Fibroblast of mammary gland (primary cell): Measurements from ENCODE around the gene FTSJ3.

Experiments
- DNase-seq: peaks from one replicate; pipeline ENCODE4 v3.0.0-alpha.2; 2010; ENCODE audit warnings: low read depth
- H3K4me3 ChIP-seq: 2 replicates; pipeline ENCODE4 v1.5.1; 2011; ENCODE audit warnings: low read depth, mild to moderate bottlenecking, low read length, moderate library complexity; ENCODE audit not compliant: control insufficient read depth
- TF ChIP-seq, protein P1 (sequence below): conservative IDR thresholded peaks from 2 replicates; pipeline ENCODE4 v1.5.1; 2011; ENCODE audit warnings: low read depth, low read length, inconsistent platforms; ENCODE audit not compliant: control insufficient read depth, insufficient read depth

FTSJ3 gene

GRCh38 chr17:63845509-63845908 lies 18.0 kb upstream of the FTSJ3 start:
- no peak overlapping the region for H3K4me3 ChIP-seq
- TF ChIP-seq, protein P1, sequence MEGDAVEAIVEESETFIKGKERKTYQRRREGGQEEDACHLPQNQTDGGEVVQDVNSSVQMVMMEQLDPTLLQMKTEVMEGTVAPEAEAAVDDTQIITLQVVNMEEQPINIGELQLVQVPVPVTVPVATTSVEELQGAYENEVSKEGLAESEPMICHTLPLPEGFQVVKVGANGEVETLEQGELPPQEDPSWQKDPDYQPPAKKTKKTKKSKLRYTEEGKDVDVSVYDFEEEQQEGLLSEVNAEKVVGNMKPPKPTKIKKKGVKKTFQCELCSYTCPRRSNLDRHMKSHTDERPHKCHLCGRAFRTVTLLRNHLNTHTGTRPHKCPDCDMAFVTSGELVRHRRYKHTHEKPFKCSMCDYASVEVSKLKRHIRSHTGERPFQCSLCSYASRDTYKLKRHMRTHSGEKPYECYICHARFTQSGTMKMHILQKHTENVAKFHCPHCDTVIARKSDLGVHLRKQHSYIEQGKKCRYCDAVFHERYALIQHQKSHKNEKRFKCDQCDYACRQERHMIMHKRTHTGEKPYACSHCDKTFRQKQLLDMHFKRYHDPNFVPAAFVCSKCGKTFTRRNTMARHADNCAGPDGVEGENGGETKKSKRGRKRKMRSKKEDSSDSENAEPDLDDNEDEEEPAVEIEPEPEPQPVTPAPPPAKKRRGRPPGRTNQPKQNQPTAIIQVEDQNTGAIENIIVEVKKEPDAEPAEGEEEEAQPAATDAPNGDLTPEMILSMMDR, result no peak
- DNase-seq, result no peak

DNA sequence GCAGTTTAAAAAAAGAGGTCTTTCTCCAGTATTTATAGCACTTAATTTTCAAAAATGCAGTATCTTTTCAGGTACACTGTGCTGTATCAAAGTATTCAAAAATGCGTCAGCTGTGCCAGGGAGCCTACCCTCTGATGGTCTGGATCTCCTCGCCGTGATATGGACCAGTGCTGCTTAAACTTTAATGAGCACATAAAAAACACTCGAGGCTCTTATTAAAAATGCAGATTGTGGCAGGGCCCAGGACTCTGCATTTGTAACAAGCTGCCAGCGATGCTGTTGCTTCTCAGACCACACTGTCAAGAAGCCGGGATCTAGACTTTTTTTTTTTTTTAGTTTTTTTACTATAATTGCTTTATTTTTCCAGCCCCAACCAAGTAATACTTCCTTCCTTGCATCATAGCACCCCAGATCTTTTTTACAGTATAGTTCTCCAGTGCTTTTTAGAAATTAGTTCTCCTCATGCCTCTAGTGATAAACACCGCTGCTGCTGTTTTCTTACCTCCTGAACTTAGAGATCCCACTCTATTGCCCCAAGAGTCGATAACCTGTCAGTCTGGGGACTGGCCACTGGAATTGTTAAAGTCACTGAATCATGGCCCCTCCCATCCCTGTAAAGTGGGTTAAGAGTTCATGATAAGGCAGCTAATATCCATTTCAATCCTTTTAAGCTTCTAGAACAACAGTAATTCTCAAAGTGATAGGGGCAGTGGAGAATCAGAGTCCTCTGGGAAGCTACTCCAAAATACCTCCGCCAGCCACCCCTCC lies 16.6 kb upstream of the FTSJ3 start:
- no peak overlapping the region for H3K4me3 ChIP-seq
- TF ChIP-seq, protein P1, result no peak
- DNase-seq, result no peak

DNA sequence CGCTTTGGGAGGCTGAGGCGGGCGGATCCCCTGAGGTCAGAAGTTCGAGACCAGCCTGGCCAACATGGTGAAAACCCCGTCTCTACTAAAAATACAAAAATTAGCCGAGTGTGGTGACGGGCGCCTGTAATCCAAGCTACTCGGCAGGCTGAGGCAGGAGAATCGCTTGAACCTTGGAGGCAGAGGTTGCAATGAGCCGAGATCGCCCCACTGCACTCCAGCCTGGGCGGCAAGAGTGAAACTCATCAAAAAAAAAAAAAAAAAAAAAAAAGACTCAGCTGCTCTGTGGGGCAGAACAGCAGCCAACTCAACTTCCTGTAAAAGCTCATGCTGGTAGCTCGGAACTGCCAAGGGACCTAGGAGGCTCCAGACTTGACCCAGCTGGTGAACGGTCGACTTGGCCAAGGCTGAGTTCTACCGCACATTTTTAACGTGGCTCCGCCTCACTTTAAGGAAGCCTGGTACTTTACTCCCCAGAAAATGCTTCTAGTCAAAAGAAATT lies 16.0 kb upstream of the FTSJ3 start:
- H3K4me3 ChIP-seq, result peak overlapping the region; percentile 52
- DNase-seq, result peak; percentile 86

DNA sequence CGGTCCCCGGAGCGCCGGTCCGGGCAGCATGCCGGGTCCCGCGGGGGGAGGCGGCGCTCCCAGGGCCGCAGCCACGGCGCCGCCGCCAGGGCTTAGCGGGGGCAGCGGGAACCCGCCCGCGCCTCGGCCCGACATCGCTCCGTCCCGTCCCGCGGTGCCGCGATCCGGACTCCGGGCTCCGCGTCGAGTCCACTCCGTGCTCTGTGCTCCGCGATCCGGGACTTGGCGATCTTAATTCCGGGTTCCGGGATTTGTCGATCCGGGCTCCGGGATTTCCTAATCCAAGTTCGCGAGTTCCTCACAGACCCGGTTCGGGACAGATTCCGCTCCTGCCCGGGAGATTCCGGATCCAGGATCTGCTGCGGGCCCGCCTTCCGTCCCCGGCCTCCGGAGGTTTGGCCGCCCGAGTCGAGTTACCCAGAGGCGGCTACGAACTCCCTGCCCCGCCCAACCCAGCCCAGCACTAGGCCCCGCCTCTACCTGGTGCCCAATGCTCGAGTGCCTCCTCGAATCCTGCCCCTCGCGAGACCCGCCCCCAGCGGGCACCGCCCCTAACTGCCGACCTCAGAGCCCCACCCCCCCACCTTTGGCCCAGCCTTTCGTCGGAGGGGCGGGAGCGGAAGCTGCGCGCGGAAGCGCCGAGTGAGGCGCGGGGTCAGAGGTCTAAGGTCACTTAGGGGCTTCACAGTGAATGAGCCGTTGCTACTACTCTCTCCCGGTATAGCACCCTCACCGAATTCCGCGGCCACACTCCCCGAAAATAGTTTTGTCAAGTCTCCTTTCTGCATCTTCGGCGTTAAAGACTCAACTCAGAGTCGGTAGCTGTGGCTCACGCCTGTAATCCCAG lies 15.3 kb upstream of the FTSJ3 start, which contains the start of gene SMARCD2:
Gene SMARCD2, minus strand, starts transcription at position 146 of the 847 bp plus-strand sequence. Its CDS starts 11 bp downstream, at position 135.
- H3K4me3 ChIP-seq, result peak within 1 kb of the TSS; percentile 89

DNA sequence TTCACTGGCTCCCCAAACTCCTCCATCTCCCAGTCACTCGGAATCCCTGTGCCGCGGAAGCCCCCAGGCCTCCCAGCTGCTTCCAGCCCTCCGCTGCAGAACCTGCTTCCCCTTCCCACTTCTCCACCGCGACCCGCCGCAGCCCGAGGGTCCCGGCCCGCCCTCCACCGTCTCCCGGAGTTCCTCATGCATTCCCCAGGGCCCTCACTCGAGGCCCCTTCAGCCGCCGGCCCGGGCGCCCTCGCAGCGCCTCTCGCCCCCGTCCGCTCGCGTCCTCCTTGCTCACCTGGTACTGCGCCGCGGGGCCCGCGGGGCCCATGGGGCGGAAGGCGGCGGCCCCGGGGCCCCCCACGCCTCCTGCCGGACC lies 14.7 kb upstream of the FTSJ3 start:
- DNase-seq, result no peak
- peak overlapping the region; percentile 89 for H3K4me3 ChIP-seq
- TF ChIP-seq, protein P1, result no peak

More for the DNA sequence above, 15.3 kb upstream of the FTSJ3 start, which contains the start of gene SMARCD2:
- peak; percentile 99 for DNase-seq
- TF ChIP-seq, protein P1, result no peak

DNA sequence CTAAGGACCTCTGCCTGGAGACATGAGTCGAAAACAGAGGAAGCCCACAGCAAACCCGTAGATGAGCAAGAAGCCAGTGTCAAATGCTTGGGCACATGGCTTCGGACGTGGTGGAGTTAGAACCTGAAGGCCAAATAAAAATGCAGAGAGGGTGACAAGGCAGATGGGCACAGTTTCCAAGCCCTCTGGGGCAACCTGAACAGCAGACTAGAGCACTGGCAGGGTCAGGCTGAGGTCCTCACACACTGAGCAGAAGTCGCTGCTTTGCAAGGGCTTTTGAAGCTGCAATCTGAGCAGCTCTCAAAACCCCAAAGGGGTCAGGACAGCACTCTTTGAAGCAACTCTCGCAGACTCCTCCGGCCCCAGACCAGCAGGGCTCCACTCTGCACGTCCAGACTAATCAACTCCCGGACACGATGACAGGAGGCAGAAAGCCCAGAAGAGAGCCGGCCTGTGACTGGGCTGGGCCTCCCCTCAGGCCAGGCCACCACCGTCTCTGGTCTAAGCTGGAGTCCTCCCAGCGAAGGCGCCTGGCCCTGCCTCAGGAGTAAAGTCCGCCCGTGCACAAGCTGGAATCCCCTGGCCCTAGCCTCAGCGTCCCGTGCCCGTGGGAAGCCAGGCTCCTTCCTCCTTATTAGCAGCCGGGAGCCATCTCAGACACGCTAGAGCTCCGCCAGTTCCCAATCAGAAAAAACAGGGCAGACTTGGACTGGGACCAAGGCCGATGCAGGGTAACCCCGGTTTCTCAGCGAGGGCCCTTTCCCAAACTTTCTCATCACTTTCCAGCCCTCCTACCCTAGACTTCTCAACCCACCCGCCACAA lies 14.1 kb upstream of the FTSJ3 start:
- peak; percentile 37 for DNase-seq
- TF ChIP-seq, protein P1, result no peak
- H3K4me3 ChIP-seq, result peak overlapping the region; percentile 89
